CD14-positive monocyte (primary cell): ENCODE results near the gene ARHGEF40. TPM values are rescaled to one million over a fixed set of nuclear protein-coding genes. Genes with fewer than 3 reads are reported as not detected.

Source experiments
- DNase-seq, 3 donors: peaks; one replicate each; pipeline ENCODE4 v3.0.0-alpha.2; 2011 to 2022
- H2AFZ ChIP-seq: 2 replicates; pipeline ENCODE4 v1.6.0; 2012; ENCODE audit warnings: mild to moderate bottlenecking, low read depth, low read length, inconsistent platforms; ENCODE audit not compliant: insufficient read depth, poor library complexity, severe bottlenecking
- H3K27ac ChIP-seq, 2 donors: 1 replicate in 1 of 2; 2 replicates in 1 of 2; pipeline ENCODE4 v1.5.1; 2012 to 2013; ENCODE audit warnings: low read length in 2 of 2, control low read depth in 1 of 2, inconsistent platforms in 1 of 2, low read depth in 1 of 2, mild to moderate bottlenecking in 1 of 2
- H3K27me3 ChIP-seq, 2 donors: one replicate each; pipeline versions ENCODE4 v1.6.0 to v1.6.1; 2011 to 2013; ENCODE audit warnings: low read length in 2 of 2; ENCODE audit not compliant: control insufficient read depth in 2 of 2, insufficient read depth in 2 of 2
- H3K36me3 ChIP-seq, 2 donors: replicated peaks in 1 of 2; 1 replicate in 1 of 2; 2 replicates in 1 of 2; pipeline versions ENCODE4 v1.5.1 to v1.6.1; 2012 to 2013; ENCODE audit warnings: low read length in 2 of 2, control low read depth in 1 of 2, inconsistent platforms in 1 of 2, mild to moderate bottlenecking in 1 of 2; ENCODE audit not compliant: insufficient read depth in 2 of 2, control insufficient read depth in 1 of 2
- H3K4me1 ChIP-seq, 2 donors: 1 replicate in 1 of 2; 2 replicates in 1 of 2; pipeline versions ENCODE4 v1.5.1 to v1.6.1; 2012 to 2013; ENCODE audit warnings: low read length in 2 of 2, control low read depth in 1 of 2, inconsistent platforms in 1 of 2, mild to moderate bottlenecking in 1 of 2, moderate library complexity in 1 of 2; ENCODE audit not compliant: insufficient read depth in 2 of 2, control insufficient read depth in 1 of 2
- H3K4me2 ChIP-seq: replicated peaks from 2 replicates; pipeline ENCODE3; 2012; ENCODE audit warnings: low read length, moderate library complexity, mild to moderate bottlenecking; ENCODE audit not compliant: poor library complexity, severe bottlenecking; ENCODE audit errors: extremely low read depth
- H3K4me3 ChIP-seq, 3 experiments: fragments of 200-600 bp in 1 of 3; sonication (generic) in 1 of 3; replicated peaks in 1 of 3; 1 replicate in 2 of 3; 2 replicates in 1 of 3; pipeline ENCODE4 v1.5.1; 2011 to 2013; ENCODE audit warnings: low read length in 3 of 3, mild to moderate bottlenecking in 3 of 3, control low read depth in 2 of 3, low read depth in 2 of 3, inconsistent platforms in 1 of 3, moderate library complexity in 1 of 3
- H3K79me2 ChIP-seq: 2 replicates; pipeline ENCODE4 v1.6.0; 2012; ENCODE audit warnings: mild to moderate bottlenecking, control low read depth, inconsistent platforms, low read length, moderate library complexity; ENCODE audit not compliant: insufficient read depth
- H3K9ac ChIP-seq: 2 replicates; pipeline ENCODE4 v1.6.0; 2017; ENCODE audit warnings: low read length, mild to moderate bottlenecking; ENCODE audit not compliant: insufficient read depth, poor library complexity, severe bottlenecking
- H3K9me3 ChIP-seq, 2 donors: replicated peaks in 1 of 2; 1 replicate in 1 of 2; 2 replicates in 1 of 2; pipeline versions ENCODE4 v1.5.1 to v1.6.1; 2012 to 2013; ENCODE audit warnings: low read length in 2 of 2, control low read depth in 1 of 2; ENCODE audit not compliant: control insufficient read depth in 1 of 2, insufficient read depth in 1 of 2
- H4K20me1 ChIP-seq: 2 replicates; pipeline ENCODE4 v1.6.0; 2012; ENCODE audit warnings: mild to moderate bottlenecking, low read length, control low read depth, moderate library complexity; ENCODE audit not compliant: insufficient read depth
- H3K27ac Mint-ChIP-seq, 7 donors: one replicate each; pipeline ENCODE4 v1.8.0; 2020; ENCODE audit warnings: mild to moderate bottlenecking in 7 of 7, mixed read lengths in 7 of 7, moderate library complexity in 6 of 7, inconsistent platforms in 2 of 7
- H3K27me3 Mint-ChIP-seq, 3 donors: one replicate each; pipeline ENCODE4 v1.8.0; 2021 to 2022; ENCODE audit warnings: low read depth in 3 of 3, mild to moderate bottlenecking in 3 of 3, mixed read lengths in 3 of 3, moderate library complexity in 3 of 3, inconsistent platforms in 1 of 3
- H3K36me3 Mint-ChIP-seq, 2 donors: one replicate each; pipeline ENCODE4 v1.8.0; 2020; ENCODE audit warnings: mixed read lengths in 2 of 2, inconsistent platforms in 1 of 2, mild to moderate bottlenecking in 1 of 2
- H3K4me1 Mint-ChIP-seq: one replicate; pipeline ENCODE4 v1.8.0; 2020; ENCODE audit warnings: mild to moderate bottlenecking, mixed read lengths
- H3K4me3 Mint-ChIP-seq, 2 donors: one replicate each; pipeline ENCODE4 v1.8.0; 2020; ENCODE audit warnings: mild to moderate bottlenecking in 2 of 2, mixed read lengths in 2 of 2, moderate library complexity in 1 of 2
- H3K9me3 Mint-ChIP-seq, 7 donors: one replicate each; pipeline ENCODE4 v1.8.0; 2020 to 2022; ENCODE audit warnings: mixed read lengths in 7 of 7, mild to moderate bottlenecking in 6 of 7, moderate library complexity in 6 of 7, inconsistent platforms in 2 of 7
- WGBS: methylation state at CpG from one replicate; pipeline ENCODE4 v1.1.5; 2013; ENCODE audit warnings: missing lambda C conversion rate; ENCODE audit not compliant: insufficient coverage; 5-methylcytosine and 5-hydroxymethylcytosine counted together
- intact Hi-C, 2 donors: fragments of 100-400 bp; cut with micrococcal nuclease; formaldehyde crosslinking; loops; one replicate each; pipeline versions ENCODE4 v1.15.0 to v1.15.1; 2023
- polyA plus RNA-seq, 3 donors: library from polyadenylated mRNA; depleted of rRNA in 1 of 3; unstranded in 2 of 3; stranded (reverse) in 1 of 3; fragments of 300-500 nt in 2 of 3; fragments of >200 nt in 1 of 3; fragmentation: Illumina TruSeq in 2 of 3; gene quantifications; 1 replicate in 2 of 3; 2 replicates in 1 of 3; pipeline ENCODE4 v1.2.3, GENCODE V29; 2012 to 2021
- TF ChIP-seq, protein P1 (sequence below): fragments of 200-600 bp; IDR thresholded peaks from one replicate; pipeline ENCODE4 v1.8.0; 2022; ENCODE audit warnings: antibody characterized with exemption, mild to moderate bottlenecking

ARHGEF40 gene
- polyA plus RNA-seq, 3 donors, result 12.1 to 114 (median 15.3) TPM

DNA sequence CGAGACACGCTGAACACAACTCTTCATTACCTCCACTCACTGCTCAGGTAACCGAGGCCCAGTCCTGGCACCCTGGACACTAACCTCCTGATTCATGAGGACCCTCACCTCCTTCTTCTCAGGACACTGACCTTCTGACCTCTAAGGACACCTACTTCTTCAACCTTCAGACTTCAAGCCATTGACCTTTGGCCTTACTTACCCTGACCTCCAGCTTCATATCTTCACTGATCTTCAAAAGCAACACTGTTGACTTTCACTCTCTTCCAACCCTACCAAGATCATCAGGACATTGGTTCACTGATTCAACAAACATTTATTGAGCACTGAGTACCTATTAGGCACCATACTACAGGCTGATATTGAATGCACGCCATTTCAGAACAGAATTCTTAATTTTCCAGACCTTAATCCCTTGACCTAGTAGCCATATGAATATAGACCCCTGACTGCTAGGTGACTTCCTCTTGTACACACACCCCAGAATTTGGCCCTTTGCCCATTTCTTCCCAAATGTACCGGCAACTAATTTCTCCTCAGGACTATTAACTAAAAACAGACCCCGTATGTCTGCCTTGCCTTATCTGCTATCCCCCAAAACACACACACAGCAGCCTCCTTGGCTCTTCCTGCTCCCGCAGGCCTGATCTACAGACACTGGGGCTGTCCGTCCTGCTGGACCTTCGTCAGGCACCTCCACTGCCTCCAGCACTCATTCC lies 5.8 kb downstream of the ARHGEF40 start:
- TF ChIP-seq, protein P1, sequence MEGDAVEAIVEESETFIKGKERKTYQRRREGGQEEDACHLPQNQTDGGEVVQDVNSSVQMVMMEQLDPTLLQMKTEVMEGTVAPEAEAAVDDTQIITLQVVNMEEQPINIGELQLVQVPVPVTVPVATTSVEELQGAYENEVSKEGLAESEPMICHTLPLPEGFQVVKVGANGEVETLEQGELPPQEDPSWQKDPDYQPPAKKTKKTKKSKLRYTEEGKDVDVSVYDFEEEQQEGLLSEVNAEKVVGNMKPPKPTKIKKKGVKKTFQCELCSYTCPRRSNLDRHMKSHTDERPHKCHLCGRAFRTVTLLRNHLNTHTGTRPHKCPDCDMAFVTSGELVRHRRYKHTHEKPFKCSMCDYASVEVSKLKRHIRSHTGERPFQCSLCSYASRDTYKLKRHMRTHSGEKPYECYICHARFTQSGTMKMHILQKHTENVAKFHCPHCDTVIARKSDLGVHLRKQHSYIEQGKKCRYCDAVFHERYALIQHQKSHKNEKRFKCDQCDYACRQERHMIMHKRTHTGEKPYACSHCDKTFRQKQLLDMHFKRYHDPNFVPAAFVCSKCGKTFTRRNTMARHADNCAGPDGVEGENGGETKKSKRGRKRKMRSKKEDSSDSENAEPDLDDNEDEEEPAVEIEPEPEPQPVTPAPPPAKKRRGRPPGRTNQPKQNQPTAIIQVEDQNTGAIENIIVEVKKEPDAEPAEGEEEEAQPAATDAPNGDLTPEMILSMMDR, result no peak
- Histone ChIP-seq H3K36me3 (peaks cover 74 to 83% of the 10 kb centered on the region in 2 donors), H3K9ac (no peak overlapping the region), H3K4me3 (no peak overlapping the region), H2AFZ (no peak overlapping the region), H3K27me3 (no peaks in the 10 kb centered on the region), H3K4me1 (peaks cover 21 to 25% of the 10 kb centered on the region in 2 donors), H3K4me2 (no peak overlapping the region), H3K9me3 (no peaks in the 10 kb centered on the region), H3K27ac (peak overlapping the region in 1 of 2 donors; percentile 23), H4K20me1 (peaks cover 11% of the 10 kb centered on the region), H3K79me2 (peaks cover 23% of the 10 kb centered on the region)
- no peak for DNase-seq
- no peak overlapping the region for H3K4me3 Mint-ChIP-seq
- peaks cover 0 to 3% (median 0%) of the 10 kb centered on the region in 7 donors for H3K9me3 Mint-ChIP-seq
- intact Hi-C loops, result no loop called here
- 96% methylated on average over 9 of the region's 9 CpGs for WGBS
- H3K27ac Mint-ChIP-seq, result peak overlapping the region in 4 of 7 donors; percentile 5 to 56 (median 24)
- peaks cover 68 to 78% of the 10 kb centered on the region in 2 donors for H3K36me3 Mint-ChIP-seq
- peaks cover 0 to 2% (median 2%) of the 10 kb centered on the region in 3 donors for H3K27me3 Mint-ChIP-seq
- H3K4me1 Mint-ChIP-seq, result peaks cover 27% of the 10 kb centered on the region

DNA sequence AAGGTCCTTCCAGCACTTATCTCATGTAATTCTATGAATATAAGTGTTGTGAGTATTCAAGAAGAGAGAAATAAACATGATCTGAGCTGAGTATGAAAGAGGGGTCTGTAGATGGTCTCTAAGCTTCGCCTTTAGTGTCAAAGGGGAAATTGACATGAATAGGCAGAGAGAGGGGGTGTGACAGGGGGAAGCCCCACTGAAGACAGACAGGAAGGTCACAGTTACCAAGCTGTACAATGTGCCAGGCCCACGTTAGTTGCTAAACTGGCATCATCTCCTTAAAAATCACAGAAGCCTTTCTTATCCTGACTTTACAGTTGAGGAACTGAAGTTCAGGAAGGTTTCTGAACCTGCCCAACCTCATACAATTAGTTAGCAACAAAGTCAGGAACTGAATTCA lies 7.6 kb downstream of the ARHGEF40 start:
- no peak overlapping the region for H3K4me3 ChIP-seq
- H3K4me1 ChIP-seq, result peaks cover 5 to 7% of the 10 kb centered on the region in 2 donors
- Mint-ChIP-seq H3K4me3 (no peak overlapping the region), H3K4me1 (peaks cover 10% of the 10 kb centered on the region), H3K27ac (no peak overlapping the region), H3K27me3 (peaks cover 0 to 2% (median 2%) of the 10 kb centered on the region in 3 donors), H3K9me3 (peaks cover 0 to 3% (median 0%) of the 10 kb centered on the region in 7 donors), H3K36me3 (peaks cover 80 to 96% of the 10 kb centered on the region in 2 donors)
- 63% methylated on average over 1 of the region's 2 CpGs for WGBS
- no peak overlapping the region for H3K4me2 ChIP-seq
- TF ChIP-seq, protein P1, result no peak
- no peaks in the 10 kb centered on the region for H3K27me3 ChIP-seq
- H4K20me1 ChIP-seq, result peaks cover 11% of the 10 kb centered on the region
- peaks cover 20% of the 10 kb centered on the region for H3K79me2 ChIP-seq
- intact Hi-C loops, result no loop called here
- DNase-seq, result no peak
- peaks cover 92 to 100% of the 10 kb centered on the region in 2 donors for H3K36me3 ChIP-seq
- H3K9ac ChIP-seq, result no peak overlapping the region
- no peak overlapping the region for H2AFZ ChIP-seq
- no peaks in the 10 kb centered on the region for H3K9me3 ChIP-seq
- H3K27ac ChIP-seq, result peak overlapping the region in 1 of 2 donors; percentile 32
